Measurements from ENCODE around the gene FMNL1. TPM values are rescaled to one million over a fixed set of nuclear protein-coding genes. Genes with fewer than 3 reads are reported as not detected.

FMNL1 gene
- total RNA-seq, 1 donor from 2014 or later: 3.1 TPM

- Histone ChIP-seq H3K27me3 (ENCODE audit: control insufficient read depth in 3 of 3, insufficient read depth in 3 of 3, low read length in 3 of 3) (no peaks in the 10 kb centered on the region), H3K4me1 (ENCODE audit: control insufficient read depth in 3 of 3, insufficient read depth in 3 of 3, low read length in 3 of 3) (peaks cover 34 to 65% (median 52%) of the 10 kb centered on the region in 3 donors), H3K4me3 (ENCODE audit: low read length in 3 of 3) (no peak overlapping the region), H3K27ac (ENCODE audit: low read depth, low read length) (no peak overlapping the region), H3K9me3 (ENCODE audit: control insufficient read depth in 3 of 3, low read length in 3 of 3) (no peaks in the 10 kb centered on the region), H3K36me3 (ENCODE audit: control insufficient read depth in 3 of 3, insufficient read depth in 3 of 3, low read length in 3 of 3) (peaks cover 46 to 59% (median 49%) of the 10 kb centered on the region in 3 donors), H3K9ac (ENCODE audit: low read depth in 1 of 3, low read length in 3 of 3) (peak overlapping the region in 1 of 3 donors; percentile 78)
Observed at GRCh38 chr17:45264988-45265387, 43.3 kb downstream of the FMNL1 start.

- Histone ChIP-seq H3K4me3 (ENCODE audit: low read length in 3 of 3) (no peak overlapping the region), H3K4me1 (ENCODE audit: control insufficient read depth in 3 of 3, insufficient read depth in 3 of 3, low read length in 3 of 3) (peaks cover 30 to 57% (median 44%) of the 10 kb centered on the region in 3 donors), H3K27me3 (ENCODE audit: control insufficient read depth in 3 of 3, insufficient read depth in 3 of 3, low read length in 3 of 3) (no peaks in the 10 kb centered on the region), H3K9ac (ENCODE audit: low read depth in 1 of 3, low read length in 3 of 3) (peak overlapping the region in 1 of 3 donors; percentile 16), H3K36me3 (ENCODE audit: control insufficient read depth in 3 of 3, insufficient read depth in 3 of 3, low read length in 3 of 3) (peaks cover 53 to 67% (median 57%) of the 10 kb centered on the region in 3 donors), H3K9me3 (ENCODE audit: control insufficient read depth in 3 of 3, low read length in 3 of 3) (no peaks in the 10 kb centered on the region), H3K27ac (ENCODE audit: low read depth, low read length) (peak overlapping the region; percentile 69)
Observed at GRCh38 chr17:45265821-45266220, 44.1 kb downstream of the FMNL1 start.

- Histone ChIP-seq H3K4me1 (ENCODE audit: control insufficient read depth in 3 of 3, insufficient read depth in 3 of 3, low read length in 3 of 3) (peaks cover 24 to 50% (median 37%) of the 10 kb centered on the region in 3 donors), H3K4me3 (ENCODE audit: low read length in 3 of 3) (no peak overlapping the region), H3K27ac (ENCODE audit: low read depth, low read length) (peak overlapping the region; percentile 69)
Observed at GRCh38 chr17:45266372-45266926, 44.8 kb downstream of the FMNL1 start.

GRCh38 chr17:45267436-45268055 lies 45.9 kb downstream of the FMNL1 start:
- Histone ChIP-seq H3K9ac (ENCODE audit: low read depth in 1 of 3, low read length in 3 of 3) (no peak overlapping the region), H3K9me3 (ENCODE audit: control insufficient read depth in 3 of 3, low read length in 3 of 3) (no peaks in the 10 kb centered on the region), H3K36me3 (ENCODE audit: control insufficient read depth in 3 of 3, insufficient read depth in 3 of 3, low read length in 3 of 3) (peaks cover 59 to 75% (median 67%) of the 10 kb centered on the region in 3 donors), H3K27ac (ENCODE audit: low read depth, low read length) (no peak overlapping the region), H3K4me3 (ENCODE audit: low read length in 3 of 3) (no peak overlapping the region), H3K4me1 (ENCODE audit: control insufficient read depth in 3 of 3, insufficient read depth in 3 of 3, low read length in 3 of 3) (peaks cover 16 to 42% (median 30%) of the 10 kb centered on the region in 3 donors), H3K27me3 (ENCODE audit: control insufficient read depth in 3 of 3, insufficient read depth in 3 of 3, low read length in 3 of 3) (no peaks in the 10 kb centered on the region)

More at GRCh38 chr17:45266372-45266926, 44.8 kb downstream of the FMNL1 start:
- H3K27me3 ChIP-seq (ENCODE audit: control insufficient read depth in 3 of 3, insufficient read depth in 3 of 3, low read length in 3 of 3): no peaks in the 10 kb centered on the region
- peak overlapping the region in 1 of 3 donors; percentile 3 for H3K9ac ChIP-seq (ENCODE audit: low read depth in 1 of 3, low read length in 3 of 3)
- H3K36me3 ChIP-seq (ENCODE audit: control insufficient read depth in 3 of 3, insufficient read depth in 3 of 3, low read length in 3 of 3): peaks cover 56 to 70% (median 61%) of the 10 kb centered on the region in 3 donors
- no peaks in the 10 kb centered on the region for H3K9me3 ChIP-seq (ENCODE audit: control insufficient read depth in 3 of 3, low read length in 3 of 3)

GRCh38 chr17:45269912-45270311 lies 48.2 kb downstream of the FMNL1 start:
- peaks cover 0 to 29% (median 14%) of the 10 kb centered on the region in 3 donors for H3K4me1 ChIP-seq (ENCODE audit: control insufficient read depth in 3 of 3, insufficient read depth in 3 of 3, low read length in 3 of 3)
- H3K9ac ChIP-seq (ENCODE audit: low read depth in 1 of 3, low read length in 3 of 3): no peak overlapping the region
- no peak overlapping the region for H3K27ac ChIP-seq (ENCODE audit: low read depth, low read length)
- H3K9me3 ChIP-seq (ENCODE audit: control insufficient read depth in 3 of 3, low read length in 3 of 3): no peaks in the 10 kb centered on the region
- no peak overlapping the region for H3K4me3 ChIP-seq (ENCODE audit: low read length in 3 of 3)
- no peaks in the 10 kb centered on the region for H3K27me3 ChIP-seq (ENCODE audit: control insufficient read depth in 3 of 3, insufficient read depth in 3 of 3, low read length in 3 of 3)
- H3K36me3 ChIP-seq (ENCODE audit: control insufficient read depth in 3 of 3, insufficient read depth in 3 of 3, low read length in 3 of 3): peaks cover 62 to 79% (median 74%) of the 10 kb centered on the region in 3 donors

GRCh38 chr17:45270828-45271418 lies 49.2 kb downstream of the FMNL1 start:
- Histone ChIP-seq H3K9ac (ENCODE audit: low read depth in 1 of 3, low read length in 3 of 3) (no peak overlapping the region), H3K4me3 (ENCODE audit: low read length in 3 of 3) (no peak overlapping the region), H3K36me3 (ENCODE audit: control insufficient read depth in 3 of 3, insufficient read depth in 3 of 3, low read length in 3 of 3) (peaks cover 60 to 73% (median 72%) of the 10 kb centered on the region in 3 donors), H3K9me3 (ENCODE audit: control insufficient read depth in 3 of 3, low read length in 3 of 3) (no peaks in the 10 kb centered on the region), H3K27me3 (ENCODE audit: control insufficient read depth in 3 of 3, insufficient read depth in 3 of 3, low read length in 3 of 3) (no peaks in the 10 kb centered on the region), H3K27ac (ENCODE audit: low read depth, low read length) (no peak overlapping the region), H3K4me1 (ENCODE audit: control insufficient read depth in 3 of 3, insufficient read depth in 3 of 3, low read length in 3 of 3) (peaks cover 0 to 21% (median 11%) of the 10 kb centered on the region in 3 donors)

- Histone ChIP-seq H3K4me3 (ENCODE audit: low read length in 3 of 3) (no peak overlapping the region), H3K27ac (ENCODE audit: low read depth, low read length) (no peak overlapping the region), H3K27me3 (ENCODE audit: control insufficient read depth in 3 of 3, insufficient read depth in 3 of 3, low read length in 3 of 3) (no peaks in the 10 kb centered on the region), H3K4me1 (ENCODE audit: control insufficient read depth in 3 of 3, insufficient read depth in 3 of 3, low read length in 3 of 3) (peaks cover 0 to 19% (median 10%) of the 10 kb centered on the region in 3 donors), H3K9me3 (ENCODE audit: control insufficient read depth in 3 of 3, low read length in 3 of 3) (no peaks in the 10 kb centered on the region), H3K36me3 (ENCODE audit: control insufficient read depth in 3 of 3, insufficient read depth in 3 of 3, low read length in 3 of 3) (peaks cover 58 to 69% (median 66%) of the 10 kb centered on the region in 3 donors), H3K9ac (ENCODE audit: low read depth in 1 of 3, low read length in 3 of 3) (no peak overlapping the region)
Observed at GRCh38 chr17:45271603-45272002, 49.9 kb downstream of the FMNL1 start.

- Histone ChIP-seq H3K4me1 (ENCODE audit: control insufficient read depth in 3 of 3, insufficient read depth in 3 of 3, low read length in 3 of 3) (peaks cover 12 to 31% (median 21%) of the 10 kb centered on the region in 3 donors), H3K27ac (ENCODE audit: low read depth, low read length) (no peak overlapping the region), H3K9me3 (ENCODE audit: control insufficient read depth in 3 of 3, low read length in 3 of 3) (no peaks in the 10 kb centered on the region), H3K27me3 (ENCODE audit: control insufficient read depth in 3 of 3, insufficient read depth in 3 of 3, low read length in 3 of 3) (no peaks in the 10 kb centered on the region), H3K36me3 (ENCODE audit: control insufficient read depth in 3 of 3, insufficient read depth in 3 of 3, low read length in 3 of 3) (peaks cover 45 to 50% (median 47%) of the 10 kb centered on the region in 3 donors), H3K9ac (ENCODE audit: low read depth in 1 of 3, low read length in 3 of 3) (peak overlapping the region in 1 of 3 donors; percentile 40), H3K4me3 (ENCODE audit: low read length in 3 of 3) (no peak overlapping the region)
Observed at GRCh38 chr17:45273551-45273957, 51.9 kb downstream of the FMNL1 start.

GRCh38 chr17:45274033-45274432 lies 52.3 kb downstream of the FMNL1 start:
- H3K4me3 ChIP-seq (ENCODE audit: low read length in 3 of 3): no peak overlapping the region
- H3K4me1 ChIP-seq (ENCODE audit: control insufficient read depth in 3 of 3, insufficient read depth in 3 of 3, low read length in 3 of 3): peaks cover 12 to 32% (median 21%) of the 10 kb centered on the region in 3 donors
- H3K36me3 ChIP-seq (ENCODE audit: control insufficient read depth in 3 of 3, insufficient read depth in 3 of 3, low read length in 3 of 3): peaks cover 40 to 46% (median 43%) of the 10 kb centered on the region in 3 donors
- no peaks in the 10 kb centered on the region for H3K27me3 ChIP-seq (ENCODE audit: control insufficient read depth in 3 of 3, insufficient read depth in 3 of 3, low read length in 3 of 3)
- H3K9ac ChIP-seq (ENCODE audit: low read depth in 1 of 3, low read length in 3 of 3): peak overlapping the region in 1 of 3 donors; percentile 40
- no peak overlapping the region for H3K27ac ChIP-seq (ENCODE audit: low read depth, low read length)
- no peaks in the 10 kb centered on the region for H3K9me3 ChIP-seq (ENCODE audit: control insufficient read depth in 3 of 3, low read length in 3 of 3)

GRCh38 chr17:45276031-45276430 lies 54.3 kb downstream of the FMNL1 start:
- no peak overlapping the region for H3K4me3 ChIP-seq (ENCODE audit: low read length in 3 of 3)
- no peak overlapping the region for H3K27ac ChIP-seq (ENCODE audit: low read depth, low read length)
- H3K9ac ChIP-seq (ENCODE audit: low read depth in 1 of 3, low read length in 3 of 3): no peak overlapping the region
- peaks cover 12 to 36% (median 23%) of the 10 kb centered on the region in 3 donors for H3K4me1 ChIP-seq (ENCODE audit: control insufficient read depth in 3 of 3, insufficient read depth in 3 of 3, low read length in 3 of 3)
- no peaks in the 10 kb centered on the region for H3K27me3 ChIP-seq (ENCODE audit: control insufficient read depth in 3 of 3, insufficient read depth in 3 of 3, low read length in 3 of 3)
- H3K9me3 ChIP-seq (ENCODE audit: control insufficient read depth in 3 of 3, low read length in 3 of 3): no peaks in the 10 kb centered on the region
- peaks cover 21 to 26% (median 24%) of the 10 kb centered on the region in 3 donors for H3K36me3 ChIP-seq (ENCODE audit: control insufficient read depth in 3 of 3, insufficient read depth in 3 of 3, low read length in 3 of 3)

All from skeletal muscle tissue (tissue), 4 donors.